ENCODE data around the gene FAM162B. TPM values are rescaled to one million over a fixed set of nuclear protein-coding genes. Genes with fewer than 3 reads are reported as not detected.
"Not testable (repeated sequence)": the region's sequence is repeated elsewhere in the genome, so short reads cannot be mapped to it uniquely, and the experiment has no call there.

FAM162B gene
- total and polyA plus RNA-seq, 5 donors, result 0.70 to 3.9 (median 2.4) TPM

- ATAC-seq (no peak), DNase-seq (no peak)
- Histone ChIP-seq H3K27ac (ENCODE audit: low read length) (no peak overlapping the region), H3K9me3 (ENCODE audit: control insufficient read depth, low read length) (no peaks in the 10 kb centered on the region), H3K27me3 (ENCODE audit: control insufficient read depth, insufficient read depth) (no peaks in the 10 kb centered on the region), H3K4me3 (ENCODE audit: low read length) (no peak overlapping the region), H3K4me1 (ENCODE audit: control insufficient read depth, insufficient read depth, low read length) (no peaks in the 10 kb centered on the region)
- intact Hi-C loops (cut with DNase I), result no loop called here
These were observed 35.0 kb downstream of the FAM162B start for GRCh38 chr6:116730513-116730912.

GRCh38 chr6:116726947-116727346 is 38.6 kb downstream of the FAM162B start:
- intact Hi-C loops (cut with DNase I), result no loop called here
- no peak for ATAC-seq
- Histone ChIP-seq H3K9me3 (ENCODE audit: control insufficient read depth, low read length) (no peaks in the 10 kb centered on the region), H3K4me1 (ENCODE audit: control insufficient read depth, insufficient read depth, low read length) (no peaks in the 10 kb centered on the region), H3K27me3 (ENCODE audit: control insufficient read depth, insufficient read depth) (no peaks in the 10 kb centered on the region), H3K4me3 (ENCODE audit: low read length) (no peak overlapping the region), H3K27ac (ENCODE audit: low read length) (no peak overlapping the region)
- no peak for DNase-seq

GRCh38 chr6:116714761-116715160 is 50.8 kb downstream of the FAM162B start:
- intact Hi-C loops (cut with DNase I), result no loop called here
- Histone ChIP-seq H3K4me1 (ENCODE audit: control insufficient read depth, insufficient read depth, low read length) (no peaks in the 10 kb centered on the region), H3K27me3 (ENCODE audit: control insufficient read depth, insufficient read depth) (no peaks in the 10 kb centered on the region), H3K27ac (ENCODE audit: low read length) (no peak overlapping the region), H3K4me3 (ENCODE audit: low read length) (no peak overlapping the region), H3K9me3 (ENCODE audit: control insufficient read depth, low read length) (no peaks in the 10 kb centered on the region)
- ATAC-seq (no peak), DNase-seq (no peak)
- 92% methylated on average over 2 of the region's 2 CpGs for WGBS

- H3K9me3 ChIP-seq (ENCODE audit: control insufficient read depth, low read length), result no peaks in the 10 kb centered on the region
- WGBS, result 97% methylated on average over 1 of the region's 1 CpG
- no peak overlapping the region for H3K27ac ChIP-seq (ENCODE audit: low read length)
- no peaks in the 10 kb centered on the region for H3K27me3 ChIP-seq (ENCODE audit: control insufficient read depth, insufficient read depth)
- H3K4me3 ChIP-seq (ENCODE audit: low read length), result no peak overlapping the region
- intact Hi-C loops (cut with DNase I), result no loop called here
- ATAC-seq, result no peak
- no peaks in the 10 kb centered on the region for H3K4me1 ChIP-seq (ENCODE audit: control insufficient read depth, insufficient read depth, low read length)
- no peak for DNase-seq
These were observed 51.2 kb downstream of the FAM162B start for GRCh38 chr6:116714296-116714695.

- H3K4me3 ChIP-seq (ENCODE audit: low read length), result no peak overlapping the region
- H3K4me1 ChIP-seq (ENCODE audit: control insufficient read depth, insufficient read depth, low read length), result no peaks in the 10 kb centered on the region
- H3K27me3 ChIP-seq (ENCODE audit: control insufficient read depth, insufficient read depth), result no peaks in the 10 kb centered on the region
- DNase-seq, result no peak
- H3K27ac ChIP-seq (ENCODE audit: low read length), result no peak overlapping the region
- 91% methylated on average over 1 of the region's 1 CpG for WGBS
- H3K9me3 ChIP-seq (ENCODE audit: control insufficient read depth, low read length), result no peaks in the 10 kb centered on the region
- intact Hi-C loops (cut with DNase I), result no loop called here
- no peak for ATAC-seq
These were observed 59.6 kb downstream of the FAM162B start for GRCh38 chr6:116705917-116706316.

- ATAC-seq; H3K4me3 ChIP-seq (ENCODE audit: low read length); H3K9me3 ChIP-seq (ENCODE audit: control insufficient read depth, low read length); H3K27ac ChIP-seq (ENCODE audit: low read length); H3K27me3 ChIP-seq (ENCODE audit: control insufficient read depth, insufficient read depth); intact Hi-C loops (cut with DNase I); DNase-seq; H3K4me1 ChIP-seq (ENCODE audit: control insufficient read depth, insufficient read depth, low read length): not testable (repeated sequence)
- WGBS, result 100% methylated on average over 1 of the region's 1 CpG
These were observed 61.6 kb downstream of the FAM162B start for GRCh38 chr6:116703888-116704287.

Other genes with a start within 250 kb of the FAM162B start
- gene TRAPPC3L, start 220.0 kb downstream of the FAM162B start, total RNA-seq, result under 1 TPM; 0.20 to 0.32 (median 0.23) TPM
- gene TRAPPC3L, start 220.0 kb downstream of the FAM162B start, polyA plus RNA-seq, result 0.18 TPM
- gene CALHM4, start 212.0 kb downstream of the FAM162B start, total RNA-seq, result under 1 TPM in 1 of 4 donors, not detected in 3; 0.26 TPM
- 0.20 TPM for gene CALHM4, start 212.0 kb downstream of the FAM162B start, polyA plus RNA-seq
- 10 to 100 TPM; 57.2 to 68.6 (median 63.2) TPM for gene RWDD1, start 194.2 kb downstream of the FAM162B start, total RNA-seq
- gene RWDD1, start 194.2 kb downstream of the FAM162B start, polyA plus RNA-seq, result 90.8 TPM
- gene RSPH4A, start 149.2 kb downstream of the FAM162B start, total RNA-seq, result under 1 TPM; 0.15 to 0.72 (median 0.20) TPM
- gene RSPH4A, start 149.2 kb downstream of the FAM162B start, polyA plus RNA-seq, result 0.20 TPM
- 1 to 10 TPM; 4.2 to 6.6 (median 4.5) TPM for gene ZUP1, start 97.0 kb downstream of the FAM162B start, total RNA-seq
- gene ZUP1, start 97.0 kb downstream of the FAM162B start, polyA plus RNA-seq, result 3.5 TPM
- 10 to 100 TPM; 11.4 to 15.2 (median 12.6) TPM for gene KPNA5, start 84.5 kb downstream of the FAM162B start, total RNA-seq
- gene KPNA5, start 84.5 kb downstream of the FAM162B start, polyA plus RNA-seq, result 3.1 TPM
- not detected for gene GPRC6A, start 63.4 kb upstream of the FAM162B start, total RNA-seq
- gene GPRC6A, start 63.4 kb upstream of the FAM162B start, polyA plus RNA-seq, result not detected
- not detected for gene RFX6, start 111.5 kb upstream of the FAM162B start, total RNA-seq
- gene RFX6, start 111.5 kb upstream of the FAM162B start, polyA plus RNA-seq, result not detected

Data from right cardiac atrium (tissue), 5 donors.